Measurements from ENCODE around the gene NKAPL. TPM values are rescaled to one million over a fixed set of nuclear protein-coding genes. Genes with fewer than 3 reads are reported as not detected.
A peak's percentile ranks its signal among the peaks of the same experiment; 100 is the strongest.

NKAPL gene
- total RNA-seq, 1 donor from 2014 or later, result 1.1 TPM

GRCh38 chr6:28252009-28252975 is 6.8 kb upstream of the NKAPL start, which contains the start of gene ZKSCAN4:
ZKSCAN4 (minus strand) TSS chr6:28252269; CDS start chr6:28251980, 289 bp downstream.
- peak within 1 kb of the TSS; percentile 96 for H3K4me3 ChIP-seq (ENCODE audit: low read depth, low read length)
- H3K27me3 ChIP-seq (ENCODE audit: control insufficient read depth, insufficient read depth, low read length), result no peaks in the 10 kb centered on the region
- peaks cover 1% of the 10 kb centered on the region for H3K36me3 ChIP-seq (ENCODE audit: control insufficient read depth, insufficient read depth, low read length)
- DNase-seq (ENCODE audit: low read depth), result peak; percentile 71
- TF ChIP-seq, protein P1, sequence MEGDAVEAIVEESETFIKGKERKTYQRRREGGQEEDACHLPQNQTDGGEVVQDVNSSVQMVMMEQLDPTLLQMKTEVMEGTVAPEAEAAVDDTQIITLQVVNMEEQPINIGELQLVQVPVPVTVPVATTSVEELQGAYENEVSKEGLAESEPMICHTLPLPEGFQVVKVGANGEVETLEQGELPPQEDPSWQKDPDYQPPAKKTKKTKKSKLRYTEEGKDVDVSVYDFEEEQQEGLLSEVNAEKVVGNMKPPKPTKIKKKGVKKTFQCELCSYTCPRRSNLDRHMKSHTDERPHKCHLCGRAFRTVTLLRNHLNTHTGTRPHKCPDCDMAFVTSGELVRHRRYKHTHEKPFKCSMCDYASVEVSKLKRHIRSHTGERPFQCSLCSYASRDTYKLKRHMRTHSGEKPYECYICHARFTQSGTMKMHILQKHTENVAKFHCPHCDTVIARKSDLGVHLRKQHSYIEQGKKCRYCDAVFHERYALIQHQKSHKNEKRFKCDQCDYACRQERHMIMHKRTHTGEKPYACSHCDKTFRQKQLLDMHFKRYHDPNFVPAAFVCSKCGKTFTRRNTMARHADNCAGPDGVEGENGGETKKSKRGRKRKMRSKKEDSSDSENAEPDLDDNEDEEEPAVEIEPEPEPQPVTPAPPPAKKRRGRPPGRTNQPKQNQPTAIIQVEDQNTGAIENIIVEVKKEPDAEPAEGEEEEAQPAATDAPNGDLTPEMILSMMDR (IDR thresholded peaks at IDR 0.05; ENCODE audit: insufficient read depth, low read length, poor library complexity, severe bottlenecking), result no peak

GRCh38 chr6:28254121-28254519 is 5.0 kb upstream of the NKAPL start:
- TF ChIP-seq, protein P1 (IDR thresholded peaks at IDR 0.05; ENCODE audit: insufficient read depth, low read length, poor library complexity, severe bottlenecking), result no peak
- H3K36me3 ChIP-seq (ENCODE audit: control insufficient read depth, insufficient read depth, low read length), result no peaks in the 10 kb centered on the region
- no peak overlapping the region for H3K4me3 ChIP-seq (ENCODE audit: low read depth, low read length)
- no peak for DNase-seq (ENCODE audit: low read depth)
- no peaks in the 10 kb centered on the region for H3K27me3 ChIP-seq (ENCODE audit: control insufficient read depth, insufficient read depth, low read length)

DNA sequence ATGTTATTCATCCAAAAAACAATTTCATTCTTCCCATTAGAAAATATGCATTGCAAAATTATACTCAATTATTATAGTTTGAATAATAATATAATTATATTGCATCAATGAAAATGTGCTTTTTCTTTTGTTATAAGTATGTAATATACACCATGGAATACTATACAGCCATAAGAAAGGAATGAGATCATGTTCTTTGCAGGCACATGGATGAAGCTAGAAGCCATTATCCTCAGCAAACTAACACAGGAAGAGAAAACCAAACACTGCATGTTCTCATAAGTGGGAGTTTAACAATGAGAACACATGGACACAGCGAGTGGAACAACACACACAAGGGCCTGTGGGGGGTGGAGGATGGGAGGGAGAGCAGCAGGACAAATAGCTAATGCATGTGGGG is 2.1 kb upstream of the NKAPL start:
- TF ChIP-seq, protein P1 (IDR thresholded peaks at IDR 0.05; ENCODE audit: insufficient read depth, low read length, poor library complexity, severe bottlenecking), result no peak
- Histone ChIP-seq H3K36me3 (ENCODE audit: control insufficient read depth, insufficient read depth, low read length) (no peaks in the 10 kb centered on the region), H3K27me3 (ENCODE audit: control insufficient read depth, insufficient read depth, low read length) (no peaks in the 10 kb centered on the region), H3K4me3 (ENCODE audit: low read depth, low read length) (no peak overlapping the region)
- no peak for DNase-seq (ENCODE audit: low read depth)

GRCh38 chr6:28263922-28264321 is 4.8 kb downstream of the NKAPL start:
- TF ChIP-seq, protein P1 (IDR thresholded peaks at IDR 0.05; ENCODE audit: insufficient read depth, low read length, poor library complexity, severe bottlenecking), result no peak
- no peak overlapping the region for H3K4me3 ChIP-seq (ENCODE audit: low read depth, low read length)
- no peak for DNase-seq (ENCODE audit: low read depth)
- H3K27me3 ChIP-seq (ENCODE audit: control insufficient read depth, insufficient read depth, low read length), result no peaks in the 10 kb centered on the region
- no peaks in the 10 kb centered on the region for H3K36me3 ChIP-seq (ENCODE audit: control insufficient read depth, insufficient read depth, low read length)

- no peaks in the 10 kb centered on the region for H3K36me3 ChIP-seq (ENCODE audit: control insufficient read depth, insufficient read depth, low read length)
- H3K4me3 ChIP-seq (ENCODE audit: low read depth, low read length), result no peak overlapping the region
- TF ChIP-seq, protein P1 (IDR thresholded peaks at IDR 0.05; ENCODE audit: insufficient read depth, low read length, poor library complexity, severe bottlenecking), result no peak
- no peak for DNase-seq (ENCODE audit: low read depth)
- no peaks in the 10 kb centered on the region for H3K27me3 ChIP-seq (ENCODE audit: control insufficient read depth, insufficient read depth, low read length)
These were observed 5.8 kb downstream of the NKAPL start for GRCh38 chr6:28264834-28265401.
